Measurements from ENCODE around the gene ANKRD9. TPM values are rescaled to one million over a fixed set of nuclear protein-coding genes. Genes with fewer than 3 reads are reported as not detected.

The ANKRD9 gene
- total and polyA plus RNA-seq, 8 donors: 5.3 to 357 (median 27.0) TPM

- peak in 1 of 2 donors; percentile 95 for DNase-seq
- no peak overlapping the region for H3K27ac ChIP-seq
- whole genome bisulfite sequencing, 5 donors: 57 to 72% (median 63%) methylated on average over 8 to 17 of the region's 17 CpGs
- H3K27me3 ChIP-seq: peaks cover 0 to 38% (median 9%) of the 10 kb centered on the region in 3 donors
- no peaks in the 10 kb centered on the region for H3K9me3 ChIP-seq
- TF ChIP-seq EP300 (IDR thresholded peaks at IDR 0.05) (no peak), POLR2AphosphoS5 (IDR thresholded peaks at IDR 0.05) (no peak), POLR2A (IDR thresholded peaks at IDR 0.05) (no peak), CTCF (IDR thresholded peaks at IDR 0.05) (no peak)
- no peaks in the 10 kb centered on the region for H3K36me3 ChIP-seq
- intact Hi-C loops (cut with DNase I; ENCODE audit: low total_unique reads): no loop called here
- H3K4me1 ChIP-seq: peaks cover 5 to 18% (median 14%) of the 10 kb centered on the region in 4 donors
- H3K4me3 ChIP-seq: no peak overlapping the region
Measured at GRCh38 chr14:102539544-102540314, 30.2 kb upstream of the ANKRD9 start.

DNA sequence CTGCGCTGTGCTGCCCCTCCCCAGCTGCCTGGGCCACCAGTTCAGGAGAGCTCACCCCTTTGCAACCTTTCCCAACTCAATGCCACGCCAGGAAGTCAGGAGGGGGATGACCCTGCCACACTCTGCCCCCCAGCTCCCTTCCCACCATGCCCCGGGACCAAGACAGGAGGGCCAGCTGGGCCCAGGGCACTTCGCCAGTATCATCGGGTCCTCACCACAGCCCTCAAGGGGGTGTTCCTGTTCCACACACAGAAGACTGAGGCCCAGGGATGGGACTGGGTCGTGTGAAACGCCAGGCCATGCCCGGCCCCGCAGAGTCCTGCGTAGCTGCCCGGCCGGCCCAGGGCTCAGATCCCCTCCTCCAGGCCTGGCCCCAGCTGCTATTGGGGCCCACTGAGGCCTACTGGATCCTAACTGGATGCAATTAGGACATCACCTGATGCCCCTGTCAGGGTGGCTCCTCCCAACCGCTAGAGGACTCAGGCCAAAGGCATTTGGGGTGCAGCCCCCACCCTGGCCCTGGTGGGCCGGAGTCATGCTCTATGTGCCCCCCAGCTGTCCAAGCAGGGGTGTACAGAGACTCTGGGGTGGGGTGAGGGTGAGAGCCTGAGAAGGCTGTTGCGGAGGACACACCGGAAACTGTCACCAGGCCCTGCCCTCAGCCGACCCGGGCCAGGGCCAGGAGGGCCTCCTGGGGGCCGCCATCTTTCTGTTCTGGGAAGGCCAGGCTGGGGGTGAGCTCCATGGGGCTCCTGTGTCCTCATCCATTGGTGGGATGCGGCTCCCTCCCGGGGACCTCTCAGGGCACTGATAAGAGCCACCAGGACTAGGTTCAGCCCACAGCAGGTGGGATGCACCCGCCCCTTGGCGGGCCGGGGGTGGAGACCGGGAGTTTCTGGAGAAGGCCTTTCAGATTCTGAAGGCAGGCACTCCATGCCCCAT lies 29.3 kb upstream of the ANKRD9 start:
- TF ChIP-seq POLR2AphosphoS5 (IDR thresholded peaks at IDR 0.05) (no peak), POLR2A (IDR thresholded peaks at IDR 0.05) (no peak), EP300 (IDR thresholded peaks at IDR 0.05) (no peak), CTCF (IDR thresholded peaks at IDR 0.05) (no peak)
- 66 to 80% (median 79%) methylated on average over 13 to 25 of the region's 25 CpGs for WGBS, 5 donors
- peak in 1 of 2 donors; percentile 69 for DNase-seq
- Histone ChIP-seq H3K27ac (no peak overlapping the region), H3K4me3 (no peak overlapping the region), H3K27me3 (peaks cover 0 to 29% (median under 1%) of the 10 kb centered on the region in 3 donors), H3K4me1 (peaks cover 0 to 10% (median 7%) of the 10 kb centered on the region in 4 donors), H3K36me3 (no peaks in the 10 kb centered on the region), H3K9me3 (no peaks in the 10 kb centered on the region)
- intact Hi-C loops (cut with DNase I; ENCODE audit: low total_unique reads): no loop called here

- H3K9me3 ChIP-seq: no peaks in the 10 kb centered on the region
- no peak for TF ChIP-seq CTCF (IDR thresholded peaks at IDR 0.05)
- TF ChIP-seq EP300 (IDR thresholded peaks at IDR 0.05): no peak
- TF ChIP-seq POLR2A (IDR thresholded peaks at IDR 0.05): no peak
- no peak for TF ChIP-seq POLR2AphosphoS5 (IDR thresholded peaks at IDR 0.05)
- no peak overlapping the region for H3K27ac ChIP-seq
- peaks cover 0 to 10% (median 7%) of the 10 kb centered on the region in 4 donors for H3K4me1 ChIP-seq
- H3K36me3 ChIP-seq: no peaks in the 10 kb centered on the region
- intact Hi-C loops (cut with DNase I; ENCODE audit: low total_unique reads): no loop called here
- 79 to 82% (median 81%) methylated on average over 7 to 15 of the region's 15 CpGs for WGBS, 5 donors
- DNase-seq: no peak
- no peak overlapping the region for H3K4me3 ChIP-seq
- H3K27me3 ChIP-seq: peaks cover 0 to 22% (median 0%) of the 10 kb centered on the region in 3 donors
Measured at GRCh38 chr14:102537981-102538601, 28.5 kb upstream of the ANKRD9 start.

- Histone ChIP-seq H3K27me3 (no peaks in the 10 kb centered on the region), H3K4me1 (peaks cover 0 to 19% (median 0%) of the 10 kb centered on the region in 4 donors), H3K27ac (peak overlapping the region in 2 of 5 donors; percentile 31 to 75), H3K9me3 (no peaks in the 10 kb centered on the region), H3K4me3 (no peak overlapping the region), H3K36me3 (no peaks in the 10 kb centered on the region)
- DNase-seq: no peak
- WGBS, 5 donors: 56 to 77% (median 73%) methylated on average over 2 to 3 of the region's 3 CpGs
- intact Hi-C loops (cut with DNase I; ENCODE audit: low total_unique reads): no loop called here
- TF ChIP-seq POLR2AphosphoS5 (IDR thresholded peaks at IDR 0.05): peak in 2 of 3 donors; percentile 35 to 62
- TF ChIP-seq POLR2A (IDR thresholded peaks at IDR 0.05): no peak
Measured at GRCh38 chr14:102532204-102532658, 22.7 kb upstream of the ANKRD9 start.

Measured in stomach (tissue), 9 donors.